GM21526 (cell line): ENCODE results near the gene CDCA8.

Experiments used
- ATAC-seq: cut with Tn5 transposase; IDR thresholded peaks from one replicate; pipeline ENCODE4 v1.9.1; 2021; ENCODE audit warnings: moderate library complexity; ENCODE audit not compliant: unreplicated experiment, low FRiP score

CDCA8 gene

GRCh38 chr1:37714226-37714625 lies 21.9 kb downstream of the CDCA8 start:
- ATAC-seq, result no peak

- ATAC-seq, result no peak
These were observed 22.4 kb downstream of the CDCA8 start for GRCh38 chr1:37714689-37715088.

DNA sequence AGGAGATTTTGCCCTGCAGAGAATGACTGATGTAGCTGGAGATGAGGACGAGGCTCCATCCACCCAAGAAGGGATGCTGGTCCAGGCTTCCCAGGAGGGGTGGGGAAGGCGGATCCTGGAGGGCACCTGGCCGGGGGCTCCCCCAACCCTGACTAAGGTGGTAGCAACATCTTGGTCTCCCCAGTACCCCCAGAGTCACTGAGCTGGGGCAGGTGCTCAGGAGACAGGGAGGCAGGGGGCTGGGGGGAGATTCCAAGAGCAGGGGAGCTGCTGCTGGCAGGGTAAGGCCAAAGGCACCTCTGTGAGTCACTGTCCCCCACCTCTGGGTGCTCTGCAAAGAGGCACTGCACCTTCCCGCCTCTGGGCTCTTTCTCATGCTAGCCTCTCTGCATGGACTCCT lies 24.0 kb downstream of the CDCA8 start:
- ATAC-seq, result no peak

- ATAC-seq, result no peak
These were observed 25.3 kb downstream of the CDCA8 start for GRCh38 chr1:37717631-37718030.

- ATAC-seq, result no peak
These were observed 26.0 kb downstream of the CDCA8 start for GRCh38 chr1:37718181-37718900.

- ATAC-seq, result no peak
These were observed 26.7 kb downstream of the CDCA8 start for GRCh38 chr1:37718901-37719571.

GRCh38 chr1:37719572-37720195 lies 27.4 kb downstream of the CDCA8 start:
- no peak for ATAC-seq

- ATAC-seq, result no peak
These were observed 28.2 kb downstream of the CDCA8 start for GRCh38 chr1:37720231-37721130.

GRCh38 chr1:37721565-37721964 lies 29.2 kb downstream of the CDCA8 start:
- no peak for ATAC-seq

DNA sequence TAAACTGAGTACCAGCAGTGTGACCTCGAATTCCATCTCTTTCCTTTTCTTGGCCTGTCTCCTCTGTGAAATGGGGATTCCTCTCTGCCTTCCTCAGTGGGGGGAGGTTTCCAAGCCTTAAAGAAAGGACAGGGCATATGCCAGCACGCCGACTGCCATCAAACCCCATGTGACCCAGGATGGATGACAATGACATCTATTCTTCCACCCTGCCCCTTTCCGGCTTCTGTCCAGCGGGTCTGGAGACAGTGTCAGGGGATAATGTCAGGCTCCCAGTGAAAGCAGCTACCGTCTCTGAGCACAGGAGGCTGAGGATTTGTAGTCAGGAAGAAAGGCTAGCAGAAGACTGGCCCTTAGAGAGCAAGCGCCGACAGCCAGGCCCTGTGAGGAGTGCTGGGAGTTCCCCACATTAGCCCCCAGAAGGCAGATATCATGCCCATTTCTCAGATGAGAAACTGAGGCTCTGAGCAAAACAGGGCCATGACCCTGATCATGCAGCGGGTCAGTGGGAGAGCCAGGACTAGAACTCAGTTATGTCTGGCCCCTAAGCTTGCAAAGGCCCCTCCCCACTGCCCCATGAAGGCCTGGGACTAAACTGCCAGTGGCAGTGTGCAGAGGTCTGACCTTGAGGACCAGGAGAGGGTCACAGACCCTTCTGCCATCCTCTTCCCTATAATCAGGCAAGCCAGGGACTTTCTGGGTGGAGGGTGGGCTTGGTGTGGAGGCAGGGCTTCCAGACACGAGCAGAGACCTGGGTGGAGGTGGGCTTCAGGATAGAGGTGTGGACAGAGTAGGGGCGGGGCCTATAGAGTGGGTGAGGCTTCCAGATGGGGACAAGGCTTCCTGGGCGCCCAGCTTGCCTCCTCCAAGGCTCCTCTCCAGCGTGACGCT lies 30.1 kb downstream of the CDCA8 start:
- no peak for ATAC-seq

DNA sequence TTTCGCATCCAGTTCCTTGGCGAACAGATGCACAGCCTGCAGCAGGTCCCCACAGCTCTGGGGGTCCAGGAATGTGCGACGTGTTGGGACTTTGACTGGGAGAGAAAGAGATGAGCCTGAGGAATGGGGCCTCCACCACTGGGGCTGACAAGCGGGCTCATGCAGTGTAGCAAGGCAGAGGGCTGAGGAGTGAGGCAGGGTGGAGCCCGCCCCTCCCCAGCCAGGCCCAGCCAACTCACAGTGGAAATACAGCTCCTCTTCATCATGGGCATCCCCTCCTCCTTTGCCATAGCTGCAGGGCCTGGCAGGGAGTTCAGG lies 30.7 kb downstream of the CDCA8 start:
- no peak for ATAC-seq

GRCh38 chr1:37723390-37724078 lies 31.2 kb downstream of the CDCA8 start:
- no peak for ATAC-seq

GRCh38 chr1:37724575-37724974 lies 32.3 kb downstream of the CDCA8 start:
- no peak for ATAC-seq

DNA sequence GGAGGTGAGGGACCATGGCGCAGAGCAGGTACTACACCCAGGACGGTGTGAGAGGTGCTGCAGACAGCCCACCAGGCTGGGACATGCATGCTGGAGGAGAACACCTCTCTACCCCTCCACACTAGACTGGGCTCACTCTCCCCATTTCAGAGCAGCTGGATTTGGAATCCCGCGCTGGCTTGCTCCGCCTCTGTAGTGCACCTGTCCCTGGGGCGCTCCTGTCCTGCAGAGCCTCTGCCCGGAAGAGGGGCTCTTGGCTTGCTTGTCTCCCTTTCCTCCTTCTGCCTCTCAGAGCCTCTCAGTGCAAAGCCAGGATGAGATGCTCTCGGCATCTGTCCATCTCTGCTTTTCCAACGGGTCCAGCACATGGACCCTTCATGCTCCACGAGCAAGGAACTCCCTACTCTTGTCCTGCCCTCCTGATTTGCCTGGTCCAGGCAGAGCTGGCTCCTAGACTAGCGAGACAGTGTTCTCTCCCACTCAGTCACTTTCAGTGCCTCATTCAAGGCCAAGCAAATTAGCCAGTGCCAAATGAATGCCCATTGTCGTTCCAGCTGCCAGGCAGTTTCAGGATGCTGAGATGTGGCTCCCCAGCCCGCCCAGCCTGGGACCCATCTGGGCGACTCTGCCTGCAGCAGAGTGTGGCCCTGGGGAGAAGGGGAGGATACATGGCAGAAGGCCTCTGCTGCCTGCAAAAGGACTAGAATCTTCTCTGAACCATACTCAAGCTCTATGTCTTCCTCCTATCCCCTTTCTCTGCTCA lies 33.7 kb downstream of the CDCA8 start:
- no peak for ATAC-seq

GRCh38 chr1:37726751-37727585 lies 34.7 kb downstream of the CDCA8 start:
- no peak for ATAC-seq

- no peak for ATAC-seq
These were observed 36.1 kb downstream of the CDCA8 start for GRCh38 chr1:37728416-37728815.

DNA sequence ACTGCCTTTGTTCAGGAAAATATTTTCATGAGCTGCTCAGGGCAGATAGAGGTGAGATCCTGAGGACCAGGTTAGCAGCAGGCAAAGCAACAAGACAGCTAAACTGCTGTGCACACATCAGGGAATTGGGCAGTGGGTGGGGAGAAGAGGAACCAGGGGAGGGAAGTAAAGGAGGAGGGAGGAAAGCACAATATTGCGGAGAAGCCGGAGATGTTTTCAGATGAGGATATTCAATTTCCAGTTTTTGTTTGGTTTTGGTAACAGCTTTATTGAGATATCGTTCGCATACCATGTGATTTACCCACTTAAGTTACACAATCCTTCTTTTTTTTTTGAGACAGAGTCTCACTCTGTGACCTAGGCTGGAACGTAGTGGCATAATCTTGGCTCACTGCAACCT lies 38.1 kb downstream of the CDCA8 start:
- no peak for ATAC-seq
